Liver (tissue), 9 donors: Measurements from ENCODE around the gene ACD. TPM values are rescaled to one million over a fixed set of nuclear protein-coding genes. Genes with fewer than 3 reads are reported as not detected.

Experiments used
- DNase-seq: peaks from one replicate; pipeline ENCODE4 v3.0.0-alpha.2; 2017; ENCODE audit warnings: low spot score
- H3K27ac ChIP-seq, 2 donors: one replicate each; pipeline ENCODE4 v1.7.0; 2013; ENCODE audit warnings: inconsistent platforms in 2 of 2, low read length in 2 of 2, control low read depth in 1 of 2, low read depth in 1 of 2, mild to moderate bottlenecking in 1 of 2
- H3K27me3 ChIP-seq, 4 donors: one replicate each; pipeline versions ENCODE4 v1.6.1 to v1.7.0; 2013; ENCODE audit warnings: low read length in 3 of 4, inconsistent platforms in 1 of 4, mild to moderate bottlenecking in 1 of 4, moderate library complexity in 1 of 4; ENCODE audit not compliant: control insufficient read depth in 4 of 4, insufficient read depth in 4 of 4
- H3K36me3 ChIP-seq, 4 donors: one replicate each; pipeline versions ENCODE4 v1.6.1 to v1.7.0; 2013; ENCODE audit warnings: low read length in 3 of 4, mild to moderate bottlenecking in 3 of 4, low read depth in 1 of 4, moderate library complexity in 1 of 4; ENCODE audit not compliant: control insufficient read depth in 4 of 4, insufficient read depth in 3 of 4
- H3K4me1 ChIP-seq, 4 donors: one replicate each; pipeline versions ENCODE4 v1.6.1 to v1.7.0; 2013; ENCODE audit warnings: low read length in 3 of 4, mild to moderate bottlenecking in 3 of 4, moderate library complexity in 1 of 4; ENCODE audit not compliant: control insufficient read depth in 4 of 4, insufficient read depth in 4 of 4
- H3K4me3 ChIP-seq, 3 donors: one replicate each; pipeline versions ENCODE4 v1.6.1 to v1.7.0; 2013; ENCODE audit warnings: low read length in 3 of 3, control low read depth in 1 of 3, low read depth in 1 of 3, mild to moderate bottlenecking in 1 of 3
- H3K9ac ChIP-seq, 2 donors: one replicate each; pipeline ENCODE4 v1.7.0; 2013; ENCODE audit warnings: low read length in 2 of 2, mild to moderate bottlenecking in 2 of 2, moderate library complexity in 2 of 2, control low read depth in 1 of 2, low read depth in 1 of 2
- H3K9me3 ChIP-seq, 4 donors: one replicate each; pipeline versions ENCODE4 v1.6.1 to v1.7.0; 2013; ENCODE audit warnings: low read length in 3 of 4; ENCODE audit not compliant: control insufficient read depth in 4 of 4
- ATF3 ChIP-seq: IDR thresholded peaks from 2 replicates; pipeline ENCODE4 v1.6.1; 2016; ENCODE audit warnings: antibody characterized with exemption
- CTCF ChIP-seq: fragments of 150-350 bp; IDR thresholded peaks from 2 replicates; pipeline ENCODE4 v1.5.1; 2017; ENCODE audit warnings: improper control_type of control experiment, low read depth, low read length; ENCODE audit not compliant: missing input control
- EGR1 ChIP-seq, 2 donors: IDR thresholded peaks; 2 replicates each; pipeline ENCODE4 v1.6.1; 2016 to 2018; ENCODE audit warnings: antibody characterized with exemption in 2 of 2, low read depth in 2 of 2
- FOXA1 ChIP-seq: IDR thresholded peaks from 2 replicates; pipeline ENCODE4 v1.6.1; 2016; ENCODE audit warnings: antibody characterized with exemption
- FOXA2 ChIP-seq: IDR thresholded peaks from 2 replicates; pipeline ENCODE4 v1.6.1; 2016; ENCODE audit warnings: antibody characterized with exemption
- GABPA ChIP-seq, 2 donors: IDR thresholded peaks in 1 of 2; conservative IDR thresholded peaks in 1 of 2; 2 replicates each; pipeline ENCODE4 v1.6.1; 2016; ENCODE audit warnings: antibody characterized with exemption in 2 of 2, mild to moderate bottlenecking in 1 of 2, moderate library complexity in 1 of 2
- HNF4A ChIP-seq, 2 donors: conservative IDR thresholded peaks; 2 replicates each; pipeline ENCODE4 v1.6.1; 2016; ENCODE audit warnings: antibody characterized with exemption in 2 of 2, mild to moderate bottlenecking in 2 of 2
- HNF4G ChIP-seq: IDR thresholded peaks from 2 replicates; pipeline ENCODE4 v1.6.1; 2016; ENCODE audit warnings: antibody characterized with exemption
- JUND ChIP-seq, 2 donors: IDR thresholded peaks; 2 replicates each; pipeline ENCODE4 v1.6.1; 2016; ENCODE audit warnings: antibody characterized with exemption in 2 of 2
- MAX ChIP-seq: IDR thresholded peaks from 2 replicates; pipeline ENCODE4 v1.6.1; 2016; ENCODE audit warnings: antibody characterized with exemption
- NR2F2 ChIP-seq: IDR thresholded peaks from 2 replicates; pipeline ENCODE4 v1.6.1; 2016; ENCODE audit warnings: antibody characterized with exemption
- RAD21 ChIP-seq, 2 donors: IDR thresholded peaks; 2 replicates each; pipeline ENCODE4 v1.6.1; 2016; ENCODE audit warnings: antibody characterized with exemption in 2 of 2, mild to moderate bottlenecking in 2 of 2
- REST ChIP-seq: IDR thresholded peaks from 2 replicates; pipeline ENCODE4 v1.6.1; 2016; ENCODE audit warnings: antibody characterized with exemption, mild to moderate bottlenecking
- RXRA ChIP-seq, 2 donors: IDR thresholded peaks; 2 replicates each; pipeline ENCODE4 v1.6.1; 2017 to 2018; ENCODE audit warnings: antibody characterized with exemption in 2 of 2, mild to moderate bottlenecking in 1 of 2
- SP1 ChIP-seq: IDR thresholded peaks from 2 replicates; pipeline ENCODE4 v1.6.1; 2018; ENCODE audit warnings: antibody characterized with exemption, mild to moderate bottlenecking
- TAF1 ChIP-seq: conservative IDR thresholded peaks from 2 replicates; pipeline ENCODE4 v1.6.1; 2016; ENCODE audit warnings: antibody characterized with exemption, mild to moderate bottlenecking
- YY1 ChIP-seq: IDR thresholded peaks from 2 replicates; pipeline ENCODE4 v1.6.1; 2016; ENCODE audit warnings: antibody characterized with exemption, mild to moderate bottlenecking
- ZBTB33 ChIP-seq: IDR thresholded peaks from 2 replicates; pipeline ENCODE4 v1.6.1; 2016; ENCODE audit warnings: antibody characterized with exemption
- WGBS: extraction: QIAGEN DNeasy Blood & Tissue Kit; methylation state at CpG from one replicate; pipeline ENCODE4 v1.1.7; 2013; 5-methylcytosine and 5-hydroxymethylcytosine counted together
- polyA plus RNA-seq, 2 donors: library from polyadenylated mRNA; stranded (reverse) in 1 of 2; unstranded in 1 of 2; fragments of 200-250 nt in 1 of 2; fragments of >200 nt in 1 of 2; fragmentation: Nextera tagmentation in 1 of 2; extraction: Ambion mirVana in 1 of 2; gene quantifications; one replicate each; pipeline versions ENCODE4 v1.2.1 to v1.2.3, GENCODE V29; 2013 to 2015
- total RNA-seq, 2 donors: library from RNA; depleted of rRNA; stranded (reverse); fragments of >200 nt; gene quantifications; one replicate each; pipeline ENCODE4 v1.2.3, GENCODE V29; 2014
- donor health status: healthy.
- donor health status: healthy.
- donor health status: healthy.
- donor health status: healthy.
- donor health status: healthy.

Gene ACD
- total and polyA plus RNA-seq, 4 donors = 4.3 to 5.6 (median 5.1) TPM

- DNase-seq = no peak
- Histone ChIP-seq H3K9ac (no peak overlapping the region), H3K36me3 (peaks cover 12 to 51% (median 26%) of the 10 kb centered on the region in 4 donors), H3K27ac (no peak overlapping the region), H3K27me3 (no peaks in the 10 kb centered on the region), H3K4me1 (peaks cover 0 to 9% (median 3%) of the 10 kb centered on the region in 4 donors), H3K9me3 (no peaks in the 10 kb centered on the region), H3K4me3 (no peak overlapping the region)
- WGBS = 94% methylated on average over 8 of the region's 8 CpGs
- TF ChIP-seq NR2F2 (no peak), FOXA2 (no peak), TAF1 (no peak), EGR1 (IDR thresholded peaks at IDR 0.05; ENCODE audit: low read depth in 2 of 2) (no peak), HNF4A (conservative IDR thresholded peaks at IDR 0.05) (no peak), REST (no peak), CTCF (no peak), MAX (no peak), RAD21 (IDR thresholded peaks at IDR 0.05) (no peak), RXRA (IDR thresholded peaks at IDR 0.05) (no peak), SP1 (no peak), HNF4G (no peak), GABPA (IDR thresholded peaks at IDR 0.05 in 1 of 2, conservative IDR thresholded peaks at IDR 0.05 in 1 of 2) (no peak), JUND (IDR thresholded peaks at IDR 0.05) (no peak), ATF3 (no peak), YY1 (no peak), ZBTB33 (no peak), FOXA1 (no peak)
These were observed 23.3 kb downstream of the ACD start for GRCh38 chr16:67636713-67637112.
